Measurements from ENCODE around the gene ARHGAP32.

ARHGAP32 gene

GRCh38 chr11:128942817-128943427 is 249.2 kb downstream of the ARHGAP32 start, which contains the start of gene TP53AIP1:
TP53AIP1 (minus strand) TSS chr11:128942871; CDS start chr11:128937818, 5,053 bp downstream.
- TF ChIP-seq ARNTL (CRISPR knock-in tag; IDR thresholded peaks at IDR 0.05; ENCODE audit: borderline replicate concordance, low read depth) (no peak), PATZ1 (CRISPR knock-in tag; IDR thresholded peaks at IDR 0.05; ENCODE audit: borderline replicate concordance) (no peak), ISL1 (CRISPR knock-in tag; IDR thresholded peaks at IDR 0.05) (no peak), ZNF8 (CRISPR knock-in tag; IDR thresholded peaks at IDR 0.05) (no peak), ZNF565 (CRISPR knock-in tag; conservative IDR thresholded peaks at IDR 0.05; ENCODE audit: low read depth) (no peak), PPARA (CRISPR knock-in tag; IDR thresholded peaks at IDR 0.05; ENCODE audit: borderline replicate concordance) (no peak)
- no peak for ATAC-seq

DNA sequence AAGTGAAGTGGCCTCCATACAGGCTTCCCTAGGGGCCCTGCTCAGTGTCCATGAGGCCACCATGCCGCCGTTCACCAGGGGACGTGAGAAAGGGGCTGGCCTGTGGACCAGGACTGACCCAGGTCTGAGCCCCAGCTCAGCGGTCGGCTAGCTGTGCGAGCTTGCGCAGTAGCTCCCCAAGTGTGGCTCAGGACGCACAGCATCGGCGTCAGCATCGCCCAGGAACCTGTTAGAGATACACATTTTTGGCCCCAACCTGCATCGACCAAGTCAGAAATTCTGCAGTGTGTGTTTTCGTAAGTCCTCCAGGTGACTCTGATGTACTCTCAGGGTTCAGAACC is 249.9 kb downstream of the ARHGAP32 start:
- TF ChIP-seq ZNF70 (CRISPR knock-in tag; IDR thresholded peaks at IDR 0.05) (no peak), TCF4 (CRISPR knock-in tag; IDR thresholded peaks at IDR 0.05; ENCODE audit: borderline replicate concordance) (no peak), ZFP30 (CRISPR knock-in tag; IDR thresholded peaks at IDR 0.05) (no peak), ZNF565 (CRISPR knock-in tag; conservative IDR thresholded peaks at IDR 0.05; ENCODE audit: low read depth) (no peak), GLIS3 (CRISPR knock-in tag; IDR thresholded peaks at IDR 0.05) (no peak), PATZ1 (CRISPR knock-in tag; IDR thresholded peaks at IDR 0.05; ENCODE audit: borderline replicate concordance) (no peak), PPARA (CRISPR knock-in tag; IDR thresholded peaks at IDR 0.05; ENCODE audit: borderline replicate concordance) (no peak), ARNTL (CRISPR knock-in tag; IDR thresholded peaks at IDR 0.05; ENCODE audit: borderline replicate concordance, low read depth) (no peak), ESRRG (CRISPR knock-in tag; IDR thresholded peaks at IDR 0.05) (no peak), RARB (CRISPR knock-in tag; IDR thresholded peaks at IDR 0.05) (no peak), SNAI2 (CRISPR knock-in tag; IDR thresholded peaks at IDR 0.05) (no peak), ZFP3 (CRISPR knock-in tag; IDR thresholded peaks at IDR 0.05) (no peak)
- TF ChIP-seq, protein P1, sequence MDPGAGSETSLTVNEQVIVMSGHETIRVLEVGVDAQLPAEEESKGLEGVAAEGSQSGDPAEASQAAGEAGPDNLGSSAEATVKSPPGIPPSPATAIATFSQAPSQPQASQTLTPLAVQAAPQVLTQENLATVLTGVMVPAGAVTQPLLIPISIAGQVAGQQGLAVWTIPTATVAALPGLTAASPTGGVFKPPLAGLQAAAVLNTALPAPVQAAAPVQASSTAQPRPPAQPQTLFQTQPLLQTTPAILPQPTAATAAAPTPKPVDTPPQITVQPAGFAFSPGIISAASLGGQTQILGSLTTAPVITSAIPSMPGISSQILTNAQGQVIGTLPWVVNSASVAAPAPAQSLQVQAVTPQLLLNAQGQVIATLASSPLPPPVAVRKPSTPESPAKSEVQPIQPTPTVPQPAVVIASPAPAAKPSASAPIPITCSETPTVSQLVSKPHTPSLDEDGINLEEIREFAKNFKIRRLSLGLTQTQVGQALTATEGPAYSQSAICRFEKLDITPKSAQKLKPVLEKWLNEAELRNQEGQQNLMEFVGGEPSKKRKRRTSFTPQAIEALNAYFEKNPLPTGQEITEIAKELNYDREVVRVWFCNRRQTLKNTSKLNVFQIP (CRISPR knock-in tag; IDR thresholded peaks at IDR 0.05; ENCODE audit: borderline replicate concordance, low read depth) = no peak
- ATAC-seq = no peak

GRCh38 chr11:128941573-128942271 is 250.4 kb downstream of the ARHGAP32 start:
- no peak for ATAC-seq
- no peak for TF ChIP-seq RARB (CRISPR knock-in tag; IDR thresholded peaks at IDR 0.05)
- TF ChIP-seq ISL1 (CRISPR knock-in tag; IDR thresholded peaks at IDR 0.05) = no peak
- no peak for TF ChIP-seq CREB5 (CRISPR knock-in tag; IDR thresholded peaks at IDR 0.05; ENCODE audit: low read depth)

GRCh38 chr11:128941110-128941509 is 251.0 kb downstream of the ARHGAP32 start:
- ATAC-seq = no peak
- TF ChIP-seq ESRRG (CRISPR knock-in tag; IDR thresholded peaks at IDR 0.05) (no peak), ZFP3 (CRISPR knock-in tag; IDR thresholded peaks at IDR 0.05) (no peak), BACH2 (CRISPR knock-in tag; IDR thresholded peaks at IDR 0.05; ENCODE audit: borderline replicate concordance) (no peak), TOX (CRISPR knock-in tag; IDR thresholded peaks at IDR 0.05; ENCODE audit: borderline replicate concordance) (no peak), ZC3H10 (CRISPR knock-in tag; IDR thresholded peaks at IDR 0.05) (no peak), CREB5 (CRISPR knock-in tag; IDR thresholded peaks at IDR 0.05; ENCODE audit: low read depth) (no peak), ZFP30 (CRISPR knock-in tag; IDR thresholded peaks at IDR 0.05) (no peak), ZNF70 (CRISPR knock-in tag; IDR thresholded peaks at IDR 0.05) (no peak), ZNF8 (CRISPR knock-in tag; IDR thresholded peaks at IDR 0.05) (no peak), RARB (CRISPR knock-in tag; IDR thresholded peaks at IDR 0.05) (no peak), SNAI2 (CRISPR knock-in tag; IDR thresholded peaks at IDR 0.05) (no peak), CSDC2 (CRISPR knock-in tag; IDR thresholded peaks at IDR 0.05) (no peak), PPARA (CRISPR knock-in tag; IDR thresholded peaks at IDR 0.05; ENCODE audit: borderline replicate concordance) (no peak), OSR1 (CRISPR knock-in tag; IDR thresholded peaks at IDR 0.05) (no peak), PATZ1 (CRISPR knock-in tag; IDR thresholded peaks at IDR 0.05; ENCODE audit: borderline replicate concordance) (no peak)
- TF ChIP-seq, protein P2, sequence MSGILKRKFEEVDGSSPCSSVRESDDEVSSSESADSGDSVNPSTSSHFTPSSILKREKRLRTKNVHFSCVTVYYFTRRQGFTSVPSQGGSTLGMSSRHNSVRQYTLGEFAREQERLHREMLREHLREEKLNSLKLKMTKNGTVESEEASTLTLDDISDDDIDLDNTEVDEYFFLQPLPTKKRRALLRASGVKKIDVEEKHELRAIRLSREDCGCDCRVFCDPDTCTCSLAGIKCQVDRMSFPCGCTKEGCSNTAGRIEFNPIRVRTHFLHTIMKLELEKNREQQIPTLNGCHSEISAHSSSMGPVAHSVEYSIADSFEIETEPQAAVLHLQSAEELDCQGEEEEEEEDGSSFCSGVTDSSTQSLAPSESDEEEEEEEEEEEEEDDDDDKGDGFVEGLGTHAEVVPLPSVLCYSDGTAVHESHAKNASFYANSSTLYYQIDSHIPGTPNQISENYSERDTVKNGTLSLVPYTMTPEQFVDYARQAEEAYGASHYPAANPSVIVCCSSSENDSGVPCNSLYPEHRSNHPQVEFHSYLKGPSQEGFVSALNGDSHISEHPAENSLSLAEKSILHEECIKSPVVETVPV (CRISPR knock-in tag; IDR thresholded peaks at IDR 0.05) = no peak
